ENCODE results near the gene PRDM8.

DNA sequence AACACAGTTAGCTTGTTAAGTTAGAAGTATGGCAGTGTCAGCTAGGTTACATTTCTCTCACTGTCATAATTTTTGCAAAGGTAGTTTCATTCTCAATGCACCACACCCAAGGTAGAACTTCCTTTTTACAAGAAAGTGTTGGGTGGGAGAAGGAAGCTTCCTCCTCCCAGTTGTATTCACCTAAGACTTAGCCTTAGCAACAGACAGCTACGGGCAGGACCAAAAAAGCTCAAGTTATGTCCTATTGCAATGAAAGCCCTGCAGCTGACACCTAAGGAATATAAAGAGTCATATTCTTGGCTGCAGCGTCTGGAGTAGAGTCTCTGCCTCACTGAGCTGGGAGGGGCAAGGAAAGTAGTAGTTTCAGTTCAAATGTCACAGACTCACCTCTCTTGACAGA lies 25.1 kb upstream of the PRDM8 start:
- TF ChIP-seq EZH2 (IDR thresholded peaks at IDR 0.05), result no peak
- no peak for TF ChIP-seq POLR2AphosphoS5 (IDR thresholded peaks at IDR 0.05; ENCODE audit: borderline replicate concordance, low read depth, low read length)
- no peak for TF ChIP-seq FOXP2 (optimal IDR thresholded peaks at IDR 0.05; ENCODE audit: control extremely low read depth, extremely low read length, insufficient read depth)
